Esophagus muscularis mucosa (tissue), 4 donors: ENCODE data around the gene TBC1D14.

Experiments
- CTCF ChIP-seq, 3 experiments: fragments of 200-600 bp in 2 of 3; fragments of 450-650 bp in 1 of 3; sonication (generic) in 2 of 3; IDR thresholded peaks; one replicate each; pipeline ENCODE4 v1.5.1; 2017 to 2019; ENCODE audit warnings: antibody characterized with exemption in 3 of 3, mild to moderate bottlenecking in 2 of 3, moderate library complexity in 1 of 3
- EP300 ChIP-seq: sonication (generic); formaldehyde crosslinking; IDR thresholded peaks from one replicate; pipeline ENCODE4 v1.6.1; 2017; ENCODE audit warnings: antibody characterized with exemption
- POLR2A ChIP-seq: fragments of 450-650 bp; IDR thresholded peaks from one replicate; pipeline ENCODE4 v1.6.1; 2017; ENCODE audit warnings: antibody characterized with exemption, moderate library complexity, mild to moderate bottlenecking, low read depth
- POLR2AphosphoS5 ChIP-seq, 2 donors: sonication (generic); formaldehyde crosslinking; IDR thresholded peaks; one replicate each; pipeline ENCODE4 v1.6.1; 2017; ENCODE audit warnings: antibody characterized with exemption in 2 of 2

GRCh38 chr4:7009564-7009963, 99.9 kb downstream of the TBC1D14 start:
- TF ChIP-seq CTCF (IDR thresholded peaks at IDR 0.05): no peak
- no peak for TF ChIP-seq POLR2A
- TF ChIP-seq EP300: no peak
- no peak for TF ChIP-seq POLR2AphosphoS5 (IDR thresholded peaks at IDR 0.05)
